Measurements from ENCODE around the gene CDT1.

CDT1 gene

DNA sequence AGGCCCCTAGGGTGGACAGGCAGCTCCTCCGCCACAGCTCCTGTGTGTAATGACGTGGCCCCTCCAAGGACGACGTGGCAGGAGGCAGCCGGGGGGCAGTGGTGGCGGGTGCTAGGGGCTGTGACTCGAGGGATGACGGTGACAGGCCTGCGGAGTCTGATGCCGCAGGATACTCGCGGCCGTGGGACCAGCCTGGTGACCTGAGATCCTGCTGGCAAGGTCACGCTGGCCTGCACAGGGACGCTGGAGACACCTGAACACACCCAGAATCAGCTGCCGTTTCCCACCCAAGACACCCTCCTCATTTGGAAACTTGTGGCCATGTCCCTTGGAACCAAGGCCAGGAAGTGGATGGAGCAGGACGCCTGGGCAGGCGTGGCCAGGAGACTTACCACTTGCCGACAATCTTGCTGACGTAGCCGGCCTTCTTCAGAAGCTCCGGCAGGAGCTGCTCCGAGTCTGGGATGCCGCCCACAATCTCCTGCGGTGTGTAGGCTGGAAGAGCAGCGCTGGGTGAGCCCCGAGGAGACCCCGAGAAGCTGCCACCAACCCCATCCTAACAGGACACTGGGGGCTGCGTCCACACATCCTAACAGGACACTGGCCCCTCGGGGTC, 37.1 kb downstream of the CDT1 start:
- no peak for DNase-seq

DNA sequence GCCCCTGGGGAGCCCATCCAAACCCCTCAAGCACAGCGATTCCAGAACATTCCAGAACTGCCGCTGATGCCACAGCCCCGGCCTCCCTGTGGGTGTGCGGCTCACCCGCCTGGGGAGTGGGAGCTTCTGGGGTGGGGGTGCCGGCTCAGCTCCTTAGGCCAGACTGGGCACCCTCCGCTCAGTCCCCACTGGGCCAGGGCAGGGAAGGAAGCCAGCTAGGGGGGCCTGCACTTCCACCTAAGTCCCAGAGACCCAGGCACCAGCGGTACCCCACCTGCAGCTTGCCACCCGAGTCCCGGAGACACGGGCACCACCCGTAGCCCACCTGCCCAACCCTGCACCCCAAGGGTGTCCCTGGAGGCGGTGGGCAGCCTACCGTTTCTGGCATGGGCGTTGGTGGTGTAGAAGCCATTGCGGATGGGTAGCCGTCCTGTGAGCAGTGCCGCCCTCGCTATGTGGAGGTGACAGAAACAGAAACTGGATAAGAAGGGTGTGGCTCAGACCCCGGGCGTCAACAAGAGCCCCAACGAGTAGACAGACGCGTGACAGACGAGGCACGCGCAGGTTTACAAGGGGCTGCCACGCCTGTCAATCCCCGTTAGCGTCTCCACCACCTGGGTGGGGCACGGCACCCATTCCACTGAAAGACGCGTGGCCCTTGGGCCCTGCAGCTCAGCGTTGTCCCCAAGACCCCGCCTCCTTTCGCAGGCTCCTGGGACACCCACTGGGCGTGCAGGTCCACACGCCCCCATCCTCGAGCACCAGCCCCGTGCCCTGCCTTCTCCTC, 38.1 kb downstream of the CDT1 start:
- no peak for DNase-seq

DNA sequence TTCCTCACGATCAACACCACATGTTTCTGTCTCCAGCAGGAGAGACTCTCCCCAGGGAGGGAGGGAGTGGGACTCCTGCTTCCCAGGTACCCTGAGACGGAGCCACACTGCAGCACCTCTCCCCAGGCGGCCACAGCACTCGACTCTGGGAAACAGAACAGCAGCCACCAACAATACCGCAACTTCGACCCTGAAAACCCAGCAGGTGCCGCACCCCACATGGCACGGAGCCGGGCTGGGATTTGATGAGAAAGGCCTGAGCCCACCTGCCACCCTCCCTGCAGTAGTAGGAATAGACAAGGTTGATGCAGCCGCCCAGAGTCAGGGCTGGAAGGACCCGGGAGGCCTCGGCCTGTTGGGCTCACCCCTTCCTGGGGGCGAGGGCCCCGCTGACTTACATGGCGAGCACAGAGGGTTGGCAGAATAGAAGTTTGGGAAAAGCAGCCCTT, 38.7 kb downstream of the CDT1 start:
- DNase-seq: no peak

GRCh38 chr16:88842806-88843205, 39.2 kb downstream of the CDT1 start:
- DNase-seq: no peak

DNA sequence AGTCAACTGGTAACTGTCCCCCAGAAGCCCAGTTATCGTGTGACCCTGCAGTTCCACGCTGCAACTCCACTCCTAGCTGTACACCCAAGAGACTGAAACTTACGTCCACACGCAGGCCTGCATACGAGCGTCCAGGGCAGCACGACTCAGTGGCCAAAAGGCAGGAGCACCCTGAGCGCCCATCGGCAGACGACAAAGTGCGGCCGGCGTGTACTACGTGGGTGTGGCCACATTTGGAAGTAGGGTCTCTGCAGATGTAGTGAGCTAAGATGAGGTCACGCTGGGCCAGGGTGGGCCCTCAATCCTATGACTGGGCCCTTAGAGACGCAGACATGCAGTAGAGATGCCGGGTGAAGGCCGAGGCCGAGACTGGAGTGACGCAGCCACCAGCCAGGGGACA, 39.7 kb downstream of the CDT1 start:
- no peak for DNase-seq

- no peak for DNase-seq
These were observed 40.9 kb downstream of the CDT1 start for GRCh38 chr16:88844419-88845036.

- no peak for DNase-seq
These were observed 42.5 kb downstream of the CDT1 start for GRCh38 chr16:88846088-88846487.

GRCh38 chr16:88847654-88848053, 44.1 kb downstream of the CDT1 start:
- DNase-seq: no peak

GRCh38 chr16:88848557-88848956, 45.0 kb downstream of the CDT1 start:
- DNase-seq: no peak

DNA sequence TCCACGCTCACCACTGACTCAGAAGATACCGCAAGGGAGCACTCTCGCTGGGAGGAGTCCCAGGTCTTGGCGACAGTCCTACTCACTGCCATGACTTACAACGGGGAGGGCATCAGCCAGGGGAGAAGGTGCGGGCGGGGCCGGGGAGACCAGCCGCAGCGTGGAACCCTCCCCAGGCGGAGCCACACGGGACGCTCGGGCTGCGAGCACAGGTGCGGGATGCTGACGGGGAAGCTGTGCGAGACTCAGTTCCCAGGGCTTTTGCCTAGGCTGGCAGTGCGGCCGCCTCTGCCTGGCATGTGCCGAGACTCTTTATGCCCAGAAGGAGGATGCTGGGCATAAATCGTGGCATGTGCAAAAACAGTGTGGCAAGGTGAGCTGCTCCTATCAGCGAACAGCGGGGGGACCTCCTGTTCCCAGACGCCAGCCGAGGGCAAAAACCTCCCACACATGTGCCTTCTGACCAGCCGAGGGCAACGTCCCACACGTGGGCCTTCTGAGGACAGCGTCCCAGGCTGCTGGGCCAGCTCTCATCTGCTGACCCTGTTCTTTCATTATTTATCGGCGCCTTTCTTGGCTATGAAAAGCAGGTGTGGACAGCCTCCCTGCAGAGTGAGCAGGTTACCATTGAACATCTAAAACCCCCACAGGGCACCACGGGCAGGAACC, 47.1 kb downstream of the CDT1 start:
- no peak for DNase-seq

- no peak for DNase-seq
These were observed 48.0 kb downstream of the CDT1 start for GRCh38 chr16:88851616-88852015.

- no peak for DNase-seq
These were observed 49.8 kb downstream of the CDT1 start for GRCh38 chr16:88853325-88853941.

DNA sequence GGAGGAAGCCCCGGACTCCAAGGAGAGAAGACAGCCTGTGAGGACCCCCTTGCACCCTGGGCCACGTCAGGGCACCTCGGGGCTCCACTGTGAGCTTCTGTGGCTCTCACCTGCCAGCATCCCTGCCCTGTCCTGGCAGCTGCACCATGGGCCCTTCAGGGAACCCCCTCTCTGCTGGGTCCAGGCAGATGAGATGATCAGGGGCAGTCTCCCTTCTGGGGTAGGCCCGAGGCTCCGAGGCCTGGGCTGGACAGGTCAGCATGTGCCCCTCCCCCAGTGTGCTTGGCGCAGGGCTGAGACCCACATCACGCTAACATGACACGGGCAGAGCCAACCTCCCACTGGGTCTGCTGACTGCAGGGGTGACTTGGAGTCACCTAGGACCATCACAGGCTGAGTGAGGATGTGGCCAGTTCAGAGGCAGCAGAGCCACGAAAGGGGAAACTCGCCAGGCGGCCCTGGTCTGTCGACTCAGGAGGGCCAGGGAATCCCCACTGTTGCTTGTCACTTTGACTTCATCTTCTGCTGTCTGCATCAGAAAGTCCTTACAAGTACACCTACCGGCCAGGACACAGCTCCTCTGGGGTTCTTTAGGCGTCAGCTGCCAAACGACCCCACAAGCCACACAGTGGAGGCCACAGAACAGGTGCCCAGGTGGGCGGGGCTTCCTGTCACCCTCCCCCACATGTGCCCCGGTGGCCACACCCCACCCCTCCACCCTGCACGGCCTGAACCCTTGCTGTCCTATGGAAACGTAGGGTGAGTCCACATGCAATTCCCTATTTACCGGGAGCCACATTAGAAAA, 50.9 kb downstream of the CDT1 start:
- DNase-seq: no peak

- DNase-seq: no peak
These were observed 51.6 kb downstream of the CDT1 start for GRCh38 chr16:88855176-88855575.

GRCh38 chr16:88855736-88856121, 52.1 kb downstream of the CDT1 start:
- no peak for DNase-seq

- DNase-seq: peak in 2 of 3 experiments; percentile 36 to 58
These were observed 52.7 kb downstream of the CDT1 start for GRCh38 chr16:88856122-88856827.

- peak; percentile 92 to 97 (median 94) for DNase-seq
These were observed 53.5 kb downstream of the CDT1 start, which contains the start of the genes GALNS and TRAPPC2L for GRCh38 chr16:88856828-88857727. TSS of gene GALNS (minus strand) at chr16:88856947. CDS start at chr16:88856877, 70 bp downstream. TSS of gene TRAPPC2L (plus strand) at chr16:88857127. CDS start at chr16:88857151, 24 bp downstream.

- DNase-seq: peak; percentile 1 to 53 (median 27)
These were observed 54.2 kb downstream of the CDT1 start for GRCh38 chr16:88857728-88858339.
